Left ventricle myocardium inferior (tissue), 1 donor: ENCODE results near the gene PEX7. TPM values are rescaled to one million over a fixed set of nuclear protein-coding genes. Genes with fewer than 3 reads are reported as not detected.

Experiments used
- DNase-seq: peaks from one replicate; pipeline ENCODE4 v3.0.0-alpha.2; 2020
- H3K27ac ChIP-seq: fragments of 200-600 bp; replicated peaks from 2 replicates; pipeline ENCODE4 v1.8.0; 2021
- H3K27me3 ChIP-seq: fragments of 200-600 bp; 2 replicates; pipeline ENCODE4 v1.8.0; 2021; ENCODE audit warnings: low read depth
- H3K36me3 ChIP-seq: fragments of 200-600 bp; 2 replicates; pipeline ENCODE4 v1.8.0; 2021
- H3K4me1 ChIP-seq: fragments of 200-600 bp; 2 replicates; pipeline ENCODE4 v1.8.0; 2021
- H3K4me3 ChIP-seq: fragments of 200-600 bp; 2 replicates; pipeline ENCODE4 v1.8.0; 2021; ENCODE audit warnings: mild to moderate bottlenecking, moderate library complexity
- H3K9me3 ChIP-seq: fragments of 200-600 bp; replicated peaks from 2 replicates; pipeline ENCODE4 v1.8.0; 2021
- CTCF ChIP-seq: fragments of 200-600 bp; IDR thresholded peaks from 2 replicates; pipeline ENCODE4 v1.8.0; 2021; ENCODE audit warnings: antibody characterized with exemption, mild to moderate bottlenecking, borderline replicate concordance
- intact Hi-C: fragments of 100-400 bp; cut with micrococcal nuclease; formaldehyde crosslinking; loops from one replicate; pipeline ENCODE4 v1.11.0; 2022
- total RNA-seq: library from RNA; stranded (reverse); fragmentation: NEBNext Ultra II Directional; extraction: Animal tissue kit (Norgen Biotek cat#: 25700); gene quantifications from one replicate; pipeline ENCODE4 v1.2.1, GENCODE V29; 2021
- donor health status: DM: no; HTN: yes; CAD: no; lungs with severe emphysema.

Gene PEX7
- total RNA-seq, 1 donor from 2014 or later = 14.8 TPM

- Histone ChIP-seq H3K9me3 (peaks cover 6% of the 10 kb centered on the region), H3K36me3 (no peaks in the 10 kb centered on the region), H3K27me3 (no peaks in the 10 kb centered on the region), H3K4me3 (no peak overlapping the region), H3K4me1 (peaks cover 7% of the 10 kb centered on the region), H3K27ac (no peak overlapping the region)
- TF ChIP-seq CTCF = no peak
- DNase-seq = no peak
- intact Hi-C loops = loop anchor here (10.0 kb wide), 1 partner anchor 213 kb away; no protein-coding TSS in a partner anchor
These were observed 24.3 kb upstream of the PEX7 start for GRCh38 chr6:136798044-136798443.

- DNase-seq = no peak
- intact Hi-C loops = no loop called here
- Histone ChIP-seq H3K36me3 (no peaks in the 10 kb centered on the region), H3K27ac (no peak overlapping the region), H3K4me3 (no peak overlapping the region), H3K27me3 (no peaks in the 10 kb centered on the region), H3K9me3 (peaks cover 6% of the 10 kb centered on the region), H3K4me1 (no peaks in the 10 kb centered on the region)
- TF ChIP-seq CTCF = no peak
These were observed 20.8 kb upstream of the PEX7 start for GRCh38 chr6:136801581-136801980.

DNA sequence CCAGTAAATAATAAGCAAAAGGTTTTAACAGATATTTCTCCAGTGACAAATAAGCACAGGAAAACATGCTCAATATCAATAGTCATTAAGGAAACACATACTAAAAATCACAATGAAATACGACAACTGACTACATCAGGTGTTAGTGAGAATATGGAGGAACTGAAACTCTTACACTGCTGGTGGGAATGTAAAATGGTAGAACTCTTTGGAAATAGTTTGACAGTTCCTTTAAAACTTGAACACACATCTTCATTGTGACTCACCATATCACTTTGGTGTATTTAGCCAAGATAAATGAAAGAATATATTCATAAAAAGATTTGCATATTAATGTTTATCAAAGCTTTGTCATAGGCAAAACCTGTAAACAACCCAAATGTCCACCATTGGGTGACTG, 18.8 kb upstream of the PEX7 start:
- no peak for TF ChIP-seq CTCF
- intact Hi-C loops = no loop called here
- Histone ChIP-seq H3K27me3 (no peaks in the 10 kb centered on the region), H3K4me3 (no peak overlapping the region), H3K36me3 (no peaks in the 10 kb centered on the region), H3K9me3 (no peaks in the 10 kb centered on the region), H3K27ac (no peak overlapping the region), H3K4me1 (no peaks in the 10 kb centered on the region)
- no peak for DNase-seq

GRCh38 chr6:136809091-136809860, 13.1 kb upstream of the PEX7 start:
- H3K9me3 ChIP-seq = no peaks in the 10 kb centered on the region
- H3K27me3 ChIP-seq = no peaks in the 10 kb centered on the region
- intact Hi-C loops = no loop called here
- no peak for TF ChIP-seq CTCF
- H3K4me1 ChIP-seq = peaks cover 11% of the 10 kb centered on the region
- H3K36me3 ChIP-seq = no peaks in the 10 kb centered on the region
- H3K27ac ChIP-seq = no peak overlapping the region
- no peak overlapping the region for H3K4me3 ChIP-seq
- no peak for DNase-seq

DNA sequence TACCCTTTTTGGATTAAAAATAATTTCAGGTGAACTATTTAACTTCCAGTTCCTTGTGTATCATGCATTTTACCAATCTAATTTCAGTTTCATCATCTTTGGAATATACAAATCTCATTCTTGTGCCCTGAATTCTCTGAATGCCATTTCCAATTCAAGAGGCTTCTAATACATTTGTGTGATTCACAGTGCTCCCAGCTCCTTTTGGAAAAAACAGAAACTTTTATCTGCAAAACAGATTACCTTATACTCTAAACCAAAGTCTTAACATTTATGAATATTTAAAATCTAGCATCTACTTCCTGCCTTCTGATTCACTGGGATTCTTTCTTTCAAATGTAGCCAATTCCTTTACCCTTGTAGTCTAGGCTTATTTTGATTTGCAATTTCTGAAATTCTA, 11.1 kb upstream of the PEX7 start:
- no peak overlapping the region for H3K4me3 ChIP-seq
- peaks cover 3% of the 10 kb centered on the region for H3K9me3 ChIP-seq
- no peak for DNase-seq
- no peak overlapping the region for H3K27ac ChIP-seq
- no peaks in the 10 kb centered on the region for H3K27me3 ChIP-seq
- no peak for TF ChIP-seq CTCF
- peaks cover 11% of the 10 kb centered on the region for H3K4me1 ChIP-seq
- H3K36me3 ChIP-seq = no peaks in the 10 kb centered on the region
- intact Hi-C loops = no loop called here
